Heart left ventricle (tissue), 13 donors: ENCODE measurements around the gene ANKZF1.

Experiments
- POLR2A ChIP-seq, 2 donors: fragments of 450-650 bp; IDR thresholded peaks; one replicate each; pipeline ENCODE4 v1.6.1; 2017; ENCODE audit warnings: antibody characterized with exemption in 2 of 2, mild to moderate bottlenecking in 2 of 2, moderate library complexity in 2 of 2
- TF ChIP-seq, protein P1 (sequence below), 12 donors: fragments of 200-600 bp; sonication (generic) in 4 of 12; IDR thresholded peaks; one replicate each; pipeline versions ENCODE4 v1.5.0 to v1.8.0; 2018 to 2022; ENCODE audit warnings: antibody characterized with exemption in 12 of 12, mild to moderate bottlenecking in 5 of 12
- donor health status: ischemic (EF 13 %, LVEDD 7.1; RV severe dilation, severe dysfunction).
- donor health status: DM: no; HTN: yes; CAD: no.
- donor health status: DM: no; HTN: no; CAD: no.
- donor health status: ischemic (EF 25% LVEDD 6.9; RV normal size, moderate dysfunction).
- donor health status: ischemic (EF 25% LVEDD 5.7; RV mildly dilated, moderate dysfunction).
- donor health status: ischemic (EF 35%, LVEDD 5.7; RV mildly dilated, moderate dysfunction).
- donor health status: nonischemic (EF 11% LVEDD 7.7; RV severe dilation, severe dysfunction).
- donor health status: DM: yes; HTN: yes; CAD: no.
- donor health status: PGD.
- donor health status: ischemic (EF 29% LVEDD 5.4; RV normal size, mild dysfunction).
- donor health status: nonischemic (EF 23%, LVEDD 6.1; RV moderate dilation, normal function).

DNA sequence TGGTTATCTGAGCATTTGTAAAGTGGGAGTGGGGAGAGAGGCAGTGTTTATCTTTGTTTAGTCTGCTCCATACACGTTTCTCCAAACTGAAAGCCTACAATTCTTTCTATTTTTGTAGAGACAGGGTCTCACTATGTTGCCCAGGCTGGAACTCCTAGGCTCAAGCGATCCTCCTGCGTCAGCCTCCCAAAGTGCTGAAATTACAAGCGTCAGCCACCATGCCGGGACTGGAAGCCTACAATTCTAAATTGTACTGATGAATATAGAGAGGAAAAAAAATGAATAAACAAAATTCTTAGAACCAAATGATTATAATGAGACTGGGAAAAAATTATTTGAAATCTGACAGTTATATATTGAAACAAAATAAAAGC, 24.5 kb upstream of the ANKZF1 start:
- TF ChIP-seq, protein P1, sequence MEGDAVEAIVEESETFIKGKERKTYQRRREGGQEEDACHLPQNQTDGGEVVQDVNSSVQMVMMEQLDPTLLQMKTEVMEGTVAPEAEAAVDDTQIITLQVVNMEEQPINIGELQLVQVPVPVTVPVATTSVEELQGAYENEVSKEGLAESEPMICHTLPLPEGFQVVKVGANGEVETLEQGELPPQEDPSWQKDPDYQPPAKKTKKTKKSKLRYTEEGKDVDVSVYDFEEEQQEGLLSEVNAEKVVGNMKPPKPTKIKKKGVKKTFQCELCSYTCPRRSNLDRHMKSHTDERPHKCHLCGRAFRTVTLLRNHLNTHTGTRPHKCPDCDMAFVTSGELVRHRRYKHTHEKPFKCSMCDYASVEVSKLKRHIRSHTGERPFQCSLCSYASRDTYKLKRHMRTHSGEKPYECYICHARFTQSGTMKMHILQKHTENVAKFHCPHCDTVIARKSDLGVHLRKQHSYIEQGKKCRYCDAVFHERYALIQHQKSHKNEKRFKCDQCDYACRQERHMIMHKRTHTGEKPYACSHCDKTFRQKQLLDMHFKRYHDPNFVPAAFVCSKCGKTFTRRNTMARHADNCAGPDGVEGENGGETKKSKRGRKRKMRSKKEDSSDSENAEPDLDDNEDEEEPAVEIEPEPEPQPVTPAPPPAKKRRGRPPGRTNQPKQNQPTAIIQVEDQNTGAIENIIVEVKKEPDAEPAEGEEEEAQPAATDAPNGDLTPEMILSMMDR (IDR thresholded peaks at IDR 0.05) = no peak
- no peak for TF ChIP-seq POLR2A (IDR thresholded peaks at IDR 0.05)
